Keratinocyte (primary cell): ENCODE measurements around the gene OR8G5. TPM values are rescaled to one million over a fixed set of nuclear protein-coding genes. Genes with fewer than 3 reads are reported as not detected.

Experiments
- DNase-seq: peaks from one replicate; pipeline ENCODE4 v3.0.0-alpha.2; 2011; ENCODE audit warnings: low read depth, missing footprints, low spot score
- FAIRE-seq: peaks from 2 replicates; lab custom pipeline; 2011; peaks lifted over from hg19 to GRCh38; lab: Jason Lieb, UNC
- H2AFZ ChIP-seq: 2 replicates; pipeline ENCODE4 v1.6.0; 2012; ENCODE audit warnings: low read length, control low read depth, inconsistent platforms; ENCODE audit not compliant: control insufficient read depth
- H3K27ac ChIP-seq: 2 replicates; pipeline ENCODE4 v1.5.1; 2011; ENCODE audit warnings: low read length; ENCODE audit not compliant: control insufficient read depth, insufficient read depth
- H3K27me3 ChIP-seq: 3 replicates; pipeline ENCODE4 v1.6.0; 2011; ENCODE audit warnings: low read length; ENCODE audit not compliant: control insufficient read depth, insufficient read depth; ENCODE audit errors: extremely low read depth
- H3K36me3 ChIP-seq, 2 experiments: 2 replicates in 1 of 2; 3 replicates in 1 of 2; pipeline ENCODE4 v1.5.1; 2011; ENCODE audit warnings: low read length in 2 of 2, mild to moderate bottlenecking in 1 of 2; ENCODE audit not compliant: control insufficient read depth in 2 of 2, insufficient read depth in 2 of 2; ENCODE audit errors: extremely low read depth in 1 of 2
- H3K4me1 ChIP-seq: 3 replicates; pipeline ENCODE4 v1.5.1; 2011; ENCODE audit warnings: low read length; ENCODE audit not compliant: control insufficient read depth, insufficient read depth; ENCODE audit errors: extremely low read depth
- H3K4me2 ChIP-seq: 3 replicates; pipeline ENCODE4 v1.6.0; 2011; ENCODE audit warnings: low read depth, low read length; ENCODE audit not compliant: control insufficient read depth, insufficient read depth; ENCODE audit errors: extremely low read depth
- H3K4me3 ChIP-seq, 3 experiments: fragments of 200-600 bp in 1 of 3; sonication (generic) in 1 of 3; 2 replicates in 2 of 3; 3 replicates in 1 of 3; pipeline ENCODE4 v1.5.1; 2011 to 2016; ENCODE audit warnings: low read length in 3 of 3, mild to moderate bottlenecking in 3 of 3, control low read depth in 2 of 3, inconsistent platforms in 1 of 3, low read depth in 1 of 3, mixed read lengths in 1 of 3, mixed run types in 1 of 3, moderate library complexity in 1 of 3; ENCODE audit not compliant: control insufficient read depth in 2 of 3, insufficient read depth in 2 of 3; ENCODE audit errors: extremely low read depth in 1 of 3
- H3K79me2 ChIP-seq: 2 replicates; pipeline ENCODE4 v1.6.0; 2012; ENCODE audit warnings: low read length; ENCODE audit not compliant: control insufficient read depth, insufficient read depth
- H3K9ac ChIP-seq: 3 replicates; pipeline ENCODE4 v1.6.0; 2011; ENCODE audit warnings: low read length; ENCODE audit not compliant: control insufficient read depth, insufficient read depth; ENCODE audit errors: extremely low read depth
- H3K9me1 ChIP-seq: 3 replicates; pipeline ENCODE4 v1.6.0; 2011; ENCODE audit warnings: low read length; ENCODE audit not compliant: control insufficient read depth, insufficient read depth; ENCODE audit errors: extremely low read depth
- H3K9me3 ChIP-seq: 2 replicates; pipeline ENCODE4 v1.5.1; 2012; ENCODE audit warnings: low read depth, low read length; ENCODE audit not compliant: control insufficient read depth
- H4K20me1 ChIP-seq: 3 replicates; pipeline ENCODE4 v1.6.0; 2011; ENCODE audit warnings: low read length; ENCODE audit not compliant: control insufficient read depth, insufficient read depth; ENCODE audit errors: extremely low read depth
- CTCF ChIP-seq, 3 experiments: IDR thresholded peaks in 1 of 3; conservative IDR thresholded peaks in 1 of 3; optimal IDR thresholded peaks in 1 of 3; 2 replicates in 2 of 3; 3 replicates in 1 of 3; pipeline versions ENCODE3 to v1.5.1; 2011; ENCODE audit warnings: low read length in 3 of 3, mild to moderate bottlenecking in 3 of 3, moderate library complexity in 2 of 3, control low read depth in 1 of 3, inconsistent platforms in 1 of 3; ENCODE audit not compliant: insufficient read depth in 2 of 3; ENCODE audit errors: extremely low read depth in 1 of 3
- EZH2 ChIP-seq: IDR thresholded peaks from one replicate; pipeline ENCODE4 v1.6.1; 2012; ENCODE audit warnings: inconsistent platforms, mild to moderate bottlenecking, low read length, moderate library complexity
- dilution Hi-C: fragments of 300-500 bp; cut with MboI; formaldehyde crosslinking; loops from one replicate; pipeline ENCODE4 v1.7.0; 2020; ENCODE audit warnings: low sequenced_read_pairs; ENCODE audit not compliant: extremely low pct_ligation_motif_present
- polyA minus RNA-seq, 3 experiments: library from RNA; depleted of rRNA, polyadenylated mRNA; stranded (reverse); fragments of >200 nt; gene quantifications; 1 replicate in 1 of 3; 2 replicates in 1 of 3; 3 replicates in 1 of 3; pipeline ENCODE4 v1.2.3, GENCODE V29; 2011
- polyA plus RNA-seq, 5 experiments: library from polyadenylated mRNA; depleted of rRNA in 3 of 5; stranded (reverse) in 3 of 5; stranded (forward) in 1 of 5; unstranded in 1 of 5; fragments of >200 nt; gene quantifications; 1 replicate in 1 of 5; 2 replicates in 3 of 5; 3 replicates in 1 of 5; pipeline versions ENCODE4 v1.2.1 to v1.2.3, GENCODE V29; 2011 to 2012; ENCODE audit warnings: missing spikeins in 2 of 5, low read depth in 1 of 5, low replicate concordance in 1 of 5

OR8G5 gene
- polyA plus RNA-seq (0.06 TPM in 1 of 3 replicates, not detected in the others), polyA minus RNA-seq (not detected in 3 replicates)
- not detected for polyA plus RNA-seq (2011; ENCODE audit: low read depth)
- polyA plus RNA-seq (2011; cell fraction: cytosol; rRNA removed) = 0.10 TPM in 1 of 2 replicates, not detected in the other
- 0.19 TPM in 1 of 2 replicates, not detected in the other for polyA plus RNA-seq (2011; cell fraction: nucleus; rRNA removed)
- not detected in 2 replicates for polyA plus RNA-seq (2012; ENCODE audit: low replicate concordance)
- not detected for polyA minus RNA-seq (2011; cell fraction: cytosol; rRNA and poly(A)+ RNA removed)
- not detected in 2 replicates for polyA minus RNA-seq (2011; cell fraction: nucleus; rRNA and poly(A)+ RNA removed)

GRCh38 chr11:124256076-124256475, at the start of gene OR8G5:
Gene OR8G5, plus strand, starts transcription at chr11:124256376. Its CDS starts 8,556 bp downstream, at chr11:124264932.
- TF ChIP-seq CTCF (optimal IDR thresholded peaks at IDR 0.05 in 1 of 3, IDR thresholded peaks at IDR 0.05 in 1 of 3, conservative IDR thresholded peaks at IDR 0.05 in 1 of 3; ENCODE audit: extremely low read depth in 1 of 3, insufficient read depth in 2 of 3, low read length in 3 of 3) (no peak), EZH2 (no peak)
- H3K4me1 ChIP-seq = no peaks in the 10 kb centered on the region

DNA sequence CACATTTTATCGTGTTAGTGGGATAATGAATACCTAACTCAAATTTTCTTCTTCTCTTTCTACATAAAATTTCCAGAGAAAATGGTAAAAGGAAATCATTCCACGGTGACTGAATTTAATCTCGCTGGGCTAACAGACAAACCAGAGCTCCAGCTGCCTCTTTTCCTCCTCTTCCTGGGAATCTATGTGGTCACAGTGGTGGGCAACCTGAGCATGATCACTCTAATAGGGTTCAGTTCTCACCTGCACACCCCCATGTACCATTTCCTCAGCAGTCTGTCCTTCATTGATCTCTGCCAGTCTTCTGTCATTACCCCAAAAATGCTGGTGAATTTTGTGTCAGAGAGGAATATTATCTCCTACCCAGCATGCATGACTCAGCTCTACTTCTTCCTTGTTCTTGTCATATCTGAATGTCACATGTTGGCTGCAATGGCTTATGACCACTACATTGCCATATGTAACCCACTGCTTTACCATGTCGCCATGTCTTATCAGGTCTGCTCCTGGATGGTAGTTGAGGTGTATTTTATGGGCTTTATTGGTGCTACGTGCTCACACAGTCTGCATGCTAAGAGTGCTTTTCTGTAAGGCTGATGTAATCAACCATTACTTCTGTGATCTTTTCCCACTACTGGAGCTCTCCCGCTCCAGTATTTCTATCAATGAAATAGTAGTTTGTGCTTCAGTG, 48.9 kb upstream of the OR8G5 start:
- Histone ChIP-seq H3K4me1 (no peaks in the 10 kb centered on the region), H3K27me3 (no peaks in the 10 kb centered on the region), H3K79me2 (no peaks in the 10 kb centered on the region), H3K4me3 (no peak overlapping the region), H3K27ac (no peak overlapping the region), H4K20me1 (no peaks in the 10 kb centered on the region), H3K4me2 (no peak overlapping the region), H2AFZ (no peak overlapping the region), H3K36me3 (no peaks in the 10 kb centered on the region), H3K9me1 (no peaks in the 10 kb centered on the region), H3K9me3 (no peaks in the 10 kb centered on the region), H3K9ac (no peak overlapping the region)
- FAIRE-seq (no peak), DNase-seq (no peak)
- TF ChIP-seq EZH2 (no peak), CTCF (optimal IDR thresholded peaks at IDR 0.05 in 1 of 3, IDR thresholded peaks at IDR 0.05 in 1 of 3, conservative IDR thresholded peaks at IDR 0.05 in 1 of 3; ENCODE audit: extremely low read depth in 1 of 3, insufficient read depth in 2 of 3, low read length in 3 of 3) (no peak)
- dilution Hi-C loops = no loop called here

More at GRCh38 chr11:124256076-124256475, at the start of gene OR8G5:
- Histone ChIP-seq H3K9ac (no peak within 1 kb of the TSS), H3K4me2 (no peak within 1 kb of the TSS), H2AFZ (no peak within 1 kb of the TSS), H3K4me3 (no peak within 1 kb of the TSS), H3K27ac (no peak within 1 kb of the TSS), H3K9me1 (no peaks in the 10 kb centered on the region), H3K27me3 (no peaks in the 10 kb centered on the region), H3K36me3 (no peaks in the 10 kb centered on the region), H3K9me3 (no peaks in the 10 kb centered on the region), H4K20me1 (no peaks in the 10 kb centered on the region), H3K79me2 (no peaks in the 10 kb centered on the region)
- no peak for DNase-seq
- dilution Hi-C loops = no loop called here
- FAIRE-seq = no peak
